ENCODE measurements around the gene EPHB6.

EPHB6 gene

DNA sequence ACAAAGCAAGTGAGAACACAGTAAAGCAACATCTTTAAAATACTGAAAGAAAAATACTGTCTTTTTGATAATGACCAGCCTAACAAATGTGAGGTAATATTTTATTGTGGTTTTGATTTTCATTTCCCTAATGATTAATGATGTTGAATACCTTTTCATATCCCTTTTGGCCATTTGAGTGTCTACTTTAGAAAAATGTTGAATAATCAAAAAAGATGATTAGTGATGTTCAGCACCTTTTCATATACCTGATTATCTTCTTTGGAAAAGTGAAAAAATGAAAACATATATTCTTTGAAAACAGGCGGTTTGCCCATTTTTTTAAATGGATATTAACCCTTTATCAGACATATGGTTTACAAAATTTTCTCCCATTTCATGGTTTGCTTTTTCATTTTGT, 32.2 kb upstream of the EPHB6 start:
- ChIA-PET POLR2A (no interaction called here), CTCF (no interaction called here)
- TF ChIP-seq, protein P1, sequence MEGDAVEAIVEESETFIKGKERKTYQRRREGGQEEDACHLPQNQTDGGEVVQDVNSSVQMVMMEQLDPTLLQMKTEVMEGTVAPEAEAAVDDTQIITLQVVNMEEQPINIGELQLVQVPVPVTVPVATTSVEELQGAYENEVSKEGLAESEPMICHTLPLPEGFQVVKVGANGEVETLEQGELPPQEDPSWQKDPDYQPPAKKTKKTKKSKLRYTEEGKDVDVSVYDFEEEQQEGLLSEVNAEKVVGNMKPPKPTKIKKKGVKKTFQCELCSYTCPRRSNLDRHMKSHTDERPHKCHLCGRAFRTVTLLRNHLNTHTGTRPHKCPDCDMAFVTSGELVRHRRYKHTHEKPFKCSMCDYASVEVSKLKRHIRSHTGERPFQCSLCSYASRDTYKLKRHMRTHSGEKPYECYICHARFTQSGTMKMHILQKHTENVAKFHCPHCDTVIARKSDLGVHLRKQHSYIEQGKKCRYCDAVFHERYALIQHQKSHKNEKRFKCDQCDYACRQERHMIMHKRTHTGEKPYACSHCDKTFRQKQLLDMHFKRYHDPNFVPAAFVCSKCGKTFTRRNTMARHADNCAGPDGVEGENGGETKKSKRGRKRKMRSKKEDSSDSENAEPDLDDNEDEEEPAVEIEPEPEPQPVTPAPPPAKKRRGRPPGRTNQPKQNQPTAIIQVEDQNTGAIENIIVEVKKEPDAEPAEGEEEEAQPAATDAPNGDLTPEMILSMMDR (IDR thresholded peaks at IDR 0.05; ENCODE audit: insufficient read depth, low read length, missing control alignments) = no peak
- no peak overlapping the region for H3K4me3 ChIP-seq (ENCODE audit: low read depth, low read length)
- no peak for DNase-seq (ENCODE audit: low read depth, low spot score)

GRCh38 chr7:142827951-142828500, 26.9 kb upstream of the EPHB6 start:
- CTCF ChIA-PET = no interaction called here
- no peak for DNase-seq (ENCODE audit: low read depth, low spot score)
- POLR2A ChIA-PET = no interaction called here
- no peak overlapping the region for H3K4me3 ChIP-seq (ENCODE audit: low read depth, low read length)
- TF ChIP-seq, protein P1 (IDR thresholded peaks at IDR 0.05; ENCODE audit: insufficient read depth, low read length, missing control alignments) = no peak

- TF ChIP-seq, protein P1 (IDR thresholded peaks at IDR 0.05; ENCODE audit: insufficient read depth, low read length, missing control alignments) = no peak
- no peak for DNase-seq (ENCODE audit: low read depth, low spot score)
- H3K4me3 ChIP-seq (ENCODE audit: low read depth, low read length) = no peak overlapping the region
- POLR2A ChIA-PET = no interaction called here
- CTCF ChIA-PET = interaction anchor here (1.3 kb wide), 1 partner anchor 34 kb away, joined by 5 read pairs; no protein-coding TSS in a partner anchor
Observed at GRCh38 chr7:142832417-142832816, 22.5 kb upstream of the EPHB6 start.

GRCh38 chr7:142833174-142834048, 21.5 kb upstream of the EPHB6 start:
- CTCF ChIA-PET = no interaction called here

DNA sequence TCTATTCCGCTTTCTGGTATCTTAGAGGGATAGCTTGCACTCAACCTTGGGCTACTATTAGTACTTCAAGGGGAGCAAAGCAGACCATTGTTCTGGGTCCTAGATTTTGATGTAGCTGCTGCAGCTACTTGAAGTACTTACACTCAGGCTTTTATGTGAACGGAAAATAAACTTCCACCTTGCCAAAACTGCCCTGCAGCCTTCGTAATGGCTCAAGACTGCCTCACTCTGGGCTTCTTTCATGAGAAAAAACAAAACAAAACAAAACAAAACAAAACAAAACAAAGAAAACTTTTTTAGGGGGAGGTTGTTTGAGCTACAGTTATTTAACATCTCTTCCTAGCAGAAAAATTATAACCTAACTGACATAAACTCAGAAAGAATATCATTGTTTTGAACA, 19.4 kb upstream of the EPHB6 start:
- CTCF ChIA-PET = interaction anchor here (1.4 kb wide), 2 partner anchors 15 to 22 kb away, joined by 3 to 4 read pairs; no protein-coding TSS in a partner anchor
- no peak for DNase-seq (ENCODE audit: low read depth, low spot score)
- TF ChIP-seq, protein P1 (IDR thresholded peaks at IDR 0.05; ENCODE audit: insufficient read depth, low read length, missing control alignments) = no peak
- POLR2A ChIA-PET = no interaction called here
- H3K4me3 ChIP-seq (ENCODE audit: low read depth, low read length) = no peak overlapping the region

More at GRCh38 chr7:142833174-142834048, 21.5 kb upstream of the EPHB6 start:
- POLR2A ChIA-PET = no interaction called here
- TF ChIP-seq, protein P1 (IDR thresholded peaks at IDR 0.05; ENCODE audit: insufficient read depth, low read length, missing control alignments) = no peak
- DNase-seq (ENCODE audit: low read depth, low spot score) = no peak
- H3K4me3 ChIP-seq (ENCODE audit: low read depth, low read length) = no peak overlapping the region

DNA sequence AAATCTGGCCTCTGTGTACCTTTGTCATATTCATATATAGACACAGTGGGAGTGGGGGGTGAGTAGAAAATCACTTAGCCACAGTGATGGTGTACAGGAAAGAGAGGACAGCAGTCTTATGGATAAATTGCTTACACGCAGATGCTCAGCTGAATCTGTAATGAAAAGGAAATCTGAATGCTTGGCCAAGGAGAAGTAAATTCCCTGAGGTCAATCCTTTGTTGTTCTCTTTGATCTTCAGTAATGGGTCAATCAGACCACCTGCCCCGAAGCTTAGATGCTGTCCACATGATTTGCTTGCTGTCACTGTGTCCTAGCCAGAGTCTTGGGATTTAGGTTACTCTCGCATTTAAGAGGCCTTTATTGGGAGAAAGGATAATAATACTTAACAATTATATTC, 18.4 kb upstream of the EPHB6 start:
- no peak overlapping the region for H3K4me3 ChIP-seq (ENCODE audit: low read depth, low read length)
- ChIA-PET CTCF (interaction anchor here (1.4 kb wide), 2 partner anchors 14 to 23 kb away, joined by 3 to 4 read pairs; no protein-coding TSS in a partner anchor), POLR2A (no interaction called here)
- no peak for DNase-seq (ENCODE audit: low read depth, low spot score)
- TF ChIP-seq, protein P1 (IDR thresholded peaks at IDR 0.05; ENCODE audit: insufficient read depth, low read length, missing control alignments) = no peak
